Activated B cell treated with CpG ODN at 0.5 μM for 24 hours (primary cell): ENCODE results near the gene FAM136A. TPM values are rescaled to one million over a fixed set of nuclear protein-coding genes. Genes with fewer than 3 reads are reported as not detected.

Experiments used
- ATAC-seq: fragments of 200-7000 bp; cut with Tn5 transposase; one replicate; pipeline ENCODE4 v1.10.0; 2021; ENCODE audit warnings: low read depth, mild to moderate bottlenecking, moderate library complexity
- CTCF ChIA-PET: fragments of 350-600 bp; sonication (Branson Sonifier 250); formaldehyde crosslinking; loops from one replicate; lab custom pipeline; 2021; ENCODE audit warnings: antibody characterized with exemption; lab: Charles Lee
- POLR2A ChIA-PET: fragments of 350-600 bp; sonication (Branson Sonifier 250); formaldehyde crosslinking; loops from one replicate; lab custom pipeline; 2021; ENCODE audit warnings: antibody characterized with exemption; lab: Charles Lee
- DNase-seq: peaks from one replicate; pipeline ENCODE4 v3.0.0; 2022
- H3K27ac Mint-ChIP-seq: one replicate; pipeline ENCODE4 v1.8.0; 2020; ENCODE audit warnings: mixed read lengths
- H3K27me3 Mint-ChIP-seq: one replicate; pipeline ENCODE4 v1.8.0; 2021; ENCODE audit warnings: mixed read lengths
- H3K36me3 Mint-ChIP-seq: one replicate; pipeline ENCODE4 v1.8.0; 2021; ENCODE audit warnings: low read depth, mixed read lengths
- H3K4me1 Mint-ChIP-seq: one replicate; pipeline ENCODE4 v1.8.0; 2021; ENCODE audit warnings: mixed read lengths
- H3K4me3 Mint-ChIP-seq: one replicate; pipeline ENCODE4 v1.8.0; 2020; ENCODE audit warnings: mild to moderate bottlenecking, mixed read lengths
- H3K9me3 Mint-ChIP-seq: one replicate; pipeline ENCODE4 v1.8.0; 2020; ENCODE audit warnings: mixed read lengths
- intact Hi-C: fragments of 100-400 bp; cut with micrococcal nuclease; formaldehyde crosslinking; loops from one replicate; pipeline ENCODE4 v1.15.1; 2024
- total RNA-seq: library from RNA; stranded (reverse); gene quantifications from 2 replicates; pipeline ENCODE4 v1.2.3, GENCODE V29; 2022
- TF ChIP-seq, protein P1 (sequence below): fragments of 200-600 bp; IDR thresholded peaks from one replicate; pipeline ENCODE4 v1.8.0; 2022; ENCODE audit warnings: antibody characterized with exemption, mild to moderate bottlenecking

FAM136A gene
- total RNA-seq, 1 donor from 2014 or later = 38.9 TPM

DNA sequence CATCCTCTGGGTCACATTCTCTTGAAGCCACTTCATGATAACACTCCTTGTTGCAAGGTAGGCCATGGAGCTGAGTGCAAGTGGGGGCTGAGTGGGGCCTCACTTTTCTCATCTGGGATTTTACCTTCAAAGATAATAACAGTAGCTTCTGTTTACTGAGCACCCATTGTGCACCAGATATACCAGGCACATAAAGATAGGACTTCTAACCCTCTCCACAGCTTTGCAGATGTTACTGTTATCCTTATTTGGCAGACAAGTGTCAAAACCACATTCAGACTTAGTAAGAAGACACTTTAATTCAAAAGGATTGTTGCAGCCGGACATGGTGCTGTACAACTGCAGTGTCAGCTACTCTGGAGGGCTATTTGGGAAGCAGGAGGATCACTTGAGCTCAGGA, 12.8 kb upstream of the FAM136A start:
- no peaks in the 10 kb centered on the region for H3K9me3 Mint-ChIP-seq
- no peak overlapping the region for H3K27ac Mint-ChIP-seq
- peaks cover 28% of the 10 kb centered on the region for H3K27me3 Mint-ChIP-seq
- ChIA-PET CTCF (no interaction called here), POLR2A (no interaction called here)
- no peak for ATAC-seq
- TF ChIP-seq, protein P1, sequence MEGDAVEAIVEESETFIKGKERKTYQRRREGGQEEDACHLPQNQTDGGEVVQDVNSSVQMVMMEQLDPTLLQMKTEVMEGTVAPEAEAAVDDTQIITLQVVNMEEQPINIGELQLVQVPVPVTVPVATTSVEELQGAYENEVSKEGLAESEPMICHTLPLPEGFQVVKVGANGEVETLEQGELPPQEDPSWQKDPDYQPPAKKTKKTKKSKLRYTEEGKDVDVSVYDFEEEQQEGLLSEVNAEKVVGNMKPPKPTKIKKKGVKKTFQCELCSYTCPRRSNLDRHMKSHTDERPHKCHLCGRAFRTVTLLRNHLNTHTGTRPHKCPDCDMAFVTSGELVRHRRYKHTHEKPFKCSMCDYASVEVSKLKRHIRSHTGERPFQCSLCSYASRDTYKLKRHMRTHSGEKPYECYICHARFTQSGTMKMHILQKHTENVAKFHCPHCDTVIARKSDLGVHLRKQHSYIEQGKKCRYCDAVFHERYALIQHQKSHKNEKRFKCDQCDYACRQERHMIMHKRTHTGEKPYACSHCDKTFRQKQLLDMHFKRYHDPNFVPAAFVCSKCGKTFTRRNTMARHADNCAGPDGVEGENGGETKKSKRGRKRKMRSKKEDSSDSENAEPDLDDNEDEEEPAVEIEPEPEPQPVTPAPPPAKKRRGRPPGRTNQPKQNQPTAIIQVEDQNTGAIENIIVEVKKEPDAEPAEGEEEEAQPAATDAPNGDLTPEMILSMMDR = no peak
- no peak overlapping the region for H3K4me3 Mint-ChIP-seq
- intact Hi-C loops = no loop called here
- DNase-seq = no peak
- H3K36me3 Mint-ChIP-seq = no peaks in the 10 kb centered on the region
- H3K4me1 Mint-ChIP-seq = no peaks in the 10 kb centered on the region

DNA sequence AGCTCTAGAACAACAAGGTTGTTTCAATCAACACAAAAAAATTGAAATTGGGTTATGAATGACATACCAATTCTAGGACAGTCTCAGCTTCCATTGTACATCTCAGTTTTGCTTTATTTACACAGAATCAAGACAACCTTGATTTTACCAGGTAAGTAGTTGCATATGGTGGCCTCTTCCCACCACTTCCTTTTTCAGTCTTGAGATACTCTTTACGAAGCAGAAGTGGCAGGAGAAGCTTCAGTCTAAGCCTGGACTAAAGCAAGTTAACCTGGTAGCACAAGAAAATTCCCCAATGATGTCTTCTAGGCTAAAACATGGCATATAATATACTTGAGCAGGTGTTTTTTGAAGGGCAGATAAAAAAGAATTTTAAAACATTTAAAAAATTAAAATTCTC, 10.7 kb upstream of the FAM136A start:
- Mint-ChIP-seq H3K9me3 (no peaks in the 10 kb centered on the region), H3K27ac (no peak overlapping the region), H3K4me1 (no peaks in the 10 kb centered on the region), H3K36me3 (no peaks in the 10 kb centered on the region), H3K27me3 (peaks cover 20% of the 10 kb centered on the region), H3K4me3 (no peak overlapping the region)
- ATAC-seq = no peak
- TF ChIP-seq, protein P1 = no peak
- POLR2A ChIA-PET = no interaction called here
- CTCF ChIA-PET = interaction anchor here (2.0 kb wide), 1 partner anchor 8 kb away, joined by 8 read pairs; no protein-coding TSS in a partner anchor
- no peak for DNase-seq
- intact Hi-C loops = no loop called here

DNA sequence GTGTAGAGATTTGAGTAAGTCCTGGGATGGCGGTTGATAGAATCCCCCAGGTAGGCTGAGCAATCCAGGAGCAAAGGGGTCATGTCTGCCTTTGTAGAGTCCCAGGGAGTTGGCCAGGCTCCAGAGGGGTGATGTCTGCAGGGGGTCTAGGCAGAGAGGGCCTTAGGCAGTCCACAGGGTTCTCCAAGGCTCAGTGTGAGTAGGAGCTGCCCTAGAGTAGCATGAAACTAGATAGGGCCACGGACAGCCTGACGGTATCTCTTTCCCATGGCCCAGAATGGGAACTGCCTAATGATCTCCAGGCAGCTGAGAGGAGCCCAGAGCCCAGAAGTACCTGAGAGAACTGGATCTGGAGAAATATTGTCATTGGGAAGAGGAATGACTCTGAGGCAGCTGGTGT, 9.0 kb upstream of the FAM136A start:
- POLR2A ChIA-PET = no interaction called here
- CTCF ChIA-PET = interaction anchor here (0.6 kb wide), 1 partner anchor 306 kb away, joined by 3 read pairs; no protein-coding TSS in a partner anchor
- Mint-ChIP-seq H3K36me3 (no peaks in the 10 kb centered on the region), H3K4me3 (no peak overlapping the region), H3K27me3 (peaks cover 15% of the 10 kb centered on the region), H3K27ac (no peak overlapping the region), H3K9me3 (no peaks in the 10 kb centered on the region), H3K4me1 (no peaks in the 10 kb centered on the region)
- ATAC-seq (no peak), DNase-seq (no peak)
- intact Hi-C loops = no loop called here
- TF ChIP-seq, protein P1 = no peak

- H3K36me3 Mint-ChIP-seq = peaks cover 8% of the 10 kb centered on the region
- no peaks in the 10 kb centered on the region for H3K9me3 Mint-ChIP-seq
- ATAC-seq (no peak), DNase-seq (no peak)
- POLR2A ChIA-PET = interaction anchor here (3.1 kb wide), 1 partner anchor 12 kb away, joined by 13 read pairs; the partner anchor contains the start of gene SNRPG
- CTCF ChIA-PET = interaction anchor here (1.1 to 4.4 kb wide), 4 partner anchors 299 to 344 kb away, joined by 3 to 122 read pairs (median 3); no protein-coding TSS in a partner anchor
- no peak overlapping the region for H3K4me3 Mint-ChIP-seq
- H3K4me1 Mint-ChIP-seq = peaks cover 12% of the 10 kb centered on the region
- no peak overlapping the region for H3K27ac Mint-ChIP-seq
- intact Hi-C loops = loop anchor here (2.0 to 10.0 kb wide), 2 partner anchors 479 to 581 kb away; no protein-coding TSS in a partner anchor
- H3K27me3 Mint-ChIP-seq = peaks cover 9% of the 10 kb centered on the region
- TF ChIP-seq, protein P1 = no peak
Measured at GRCh38 chr2:70305531-70305930, 3.7 kb upstream of the FAM136A start.

DNA sequence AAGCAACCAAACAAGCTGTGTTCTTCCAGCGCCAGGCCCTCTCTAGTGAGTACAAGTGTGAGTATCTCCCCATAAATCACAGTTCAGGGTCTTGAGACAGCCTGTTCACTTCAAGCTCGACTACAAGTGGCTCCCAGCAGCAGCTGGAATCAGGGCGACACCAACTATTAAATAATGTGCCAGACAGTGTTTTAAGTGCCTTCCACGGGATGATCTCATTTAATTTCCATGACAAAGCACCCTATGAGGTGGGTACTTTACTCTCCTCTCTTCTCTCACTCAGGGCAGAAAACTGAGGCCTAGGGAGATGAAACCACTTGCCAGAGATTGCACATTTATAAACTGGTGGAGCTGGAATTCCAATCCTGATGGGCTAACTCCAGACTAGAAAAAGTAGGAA, 2.6 kb upstream of the FAM136A start:
- ChIA-PET CTCF (interaction anchor here (0.6 to 4.5 kb wide), 14 partner anchors 8 to 645 kb away, joined by 3 to 122 read pairs (median 8); partner anchors contain the start of genes MXD1, PCYOX1 and SNRPG), POLR2A (interaction anchor here (0.5 to 4.7 kb wide), 6 partner anchors 11 to 391 kb away, joined by 3 to 37 read pairs (median 4); partner anchors contain the start of genes C2orf42, MXD1 and SNRPG)
- TF ChIP-seq, protein P1 = no peak
- intact Hi-C loops = loop anchor here (1.0 to 10.0 kb wide), 10 partner anchors 37 to 1837 kb away; partner anchors contain the start of genes ADD2, APLF, FBXO48 and SNRNP27
- no peaks in the 10 kb centered on the region for H3K27me3 Mint-ChIP-seq
- no peak overlapping the region for H3K4me3 Mint-ChIP-seq
- H3K4me1 Mint-ChIP-seq = peaks cover 17% of the 10 kb centered on the region
- no peaks in the 10 kb centered on the region for H3K9me3 Mint-ChIP-seq
- H3K27ac Mint-ChIP-seq = no peak overlapping the region
- no peak for ATAC-seq
- DNase-seq = no peak
- H3K36me3 Mint-ChIP-seq = peaks cover 15% of the 10 kb centered on the region
